CD8-positive, alpha-beta memory T cell (primary cell): ENCODE measurements around the gene DAB2IP. TPM values are rescaled to one million over a fixed set of nuclear protein-coding genes. Genes with fewer than 3 reads are reported as not detected.

ENCODE experiments used
- CTCF ChIA-PET: fragments of 350-600 bp; sonication (Branson Sonifier 250); formaldehyde crosslinking; loops from one replicate; lab custom pipeline; 2021; ENCODE audit warnings: antibody characterized with exemption; lab: Charles Lee
- POLR2A ChIA-PET: fragments of 350-600 bp; sonication (Branson Sonifier 250); formaldehyde crosslinking; loops from one replicate; lab custom pipeline; 2021; ENCODE audit warnings: antibody characterized with exemption; lab: Charles Lee
- DNase-seq, 5 donors: peaks; one replicate each; pipeline versions ENCODE4 v3.0.0 to v3.0.0-alpha.2; 2020 to 2022; ENCODE audit warnings: mixed read lengths in 1 of 5
- H3K27ac ChIP-seq: one replicate; pipeline ENCODE4 v1.7.0; 2013; ENCODE audit warnings: low read depth, mild to moderate bottlenecking, low read length, moderate library complexity
- H3K27me3 ChIP-seq: 2 replicates; pipeline ENCODE4 v1.7.0; 2013; ENCODE audit warnings: low read length, mild to moderate bottlenecking; ENCODE audit not compliant: insufficient read depth, poor library complexity, severe bottlenecking
- H3K36me3 ChIP-seq: 2 replicates; pipeline ENCODE4 v1.7.0; 2013; ENCODE audit warnings: mild to moderate bottlenecking, low read length, moderate library complexity; ENCODE audit not compliant: insufficient read depth
- H3K4me1 ChIP-seq: 2 replicates; pipeline ENCODE4 v1.7.0; 2013; ENCODE audit warnings: mild to moderate bottlenecking, low read length, moderate library complexity; ENCODE audit not compliant: insufficient read depth
- H3K4me3 ChIP-seq: 2 replicates; pipeline ENCODE4 v1.7.0; 2013; ENCODE audit warnings: mild to moderate bottlenecking, low read length
- H3K9me3 ChIP-seq: 2 replicates; pipeline ENCODE4 v1.7.0; 2013; ENCODE audit warnings: mild to moderate bottlenecking, low read length
- H3K27ac Mint-ChIP-seq, 8 donors: one replicate each; pipeline ENCODE4 v1.8.0; 2020 to 2021; ENCODE audit warnings: mixed read lengths in 8 of 8, mild to moderate bottlenecking in 6 of 8, inconsistent platforms in 3 of 8, moderate library complexity in 3 of 8
- H3K27me3 Mint-ChIP-seq, 2 donors: one replicate each; pipeline ENCODE4 v1.8.0; 2020 to 2021; ENCODE audit warnings: mixed read lengths in 2 of 2, mild to moderate bottlenecking in 1 of 2, moderate library complexity in 1 of 2
- H3K36me3 Mint-ChIP-seq, 3 donors: one replicate each; pipeline ENCODE4 v1.8.0; 2020 to 2021; ENCODE audit warnings: mixed read lengths in 3 of 3, inconsistent platforms in 1 of 3, mild to moderate bottlenecking in 1 of 3
- H3K4me1 Mint-ChIP-seq, 3 donors: one replicate each; pipeline ENCODE4 v1.8.0; 2020 to 2021; ENCODE audit warnings: mixed read lengths in 3 of 3, inconsistent platforms in 1 of 3, mild to moderate bottlenecking in 1 of 3
- H3K4me3 Mint-ChIP-seq, 7 donors: one replicate each; pipeline ENCODE4 v1.8.0; 2020 to 2021; ENCODE audit warnings: mixed read lengths in 7 of 7, mild to moderate bottlenecking in 6 of 7, moderate library complexity in 4 of 7, inconsistent platforms in 2 of 7
- H3K9me3 Mint-ChIP-seq, 5 donors: one replicate each; pipeline ENCODE4 v1.8.0; 2020 to 2022; ENCODE audit warnings: mixed read lengths in 5 of 5, mild to moderate bottlenecking in 3 of 5, moderate library complexity in 2 of 5, inconsistent platforms in 1 of 5
- polyA plus RNA-seq: library from polyadenylated mRNA; unstranded; fragments of 300-500 nt; fragmentation: Illumina TruSeq; gene quantifications from one replicate; pipeline ENCODE4 v1.2.3, GENCODE V29; 2021
- total RNA-seq, 2 experiments: library from RNA; stranded (reverse); gene quantifications; one replicate each; pipeline ENCODE4 v1.2.3, GENCODE V29; 2021

DAB2IP gene
- total and polyA plus RNA-seq, 3 experiments from 2014 or later: 0.15 to 0.41 (median 0.27) TPM

- no peak overlapping the region for H3K4me3 Mint-ChIP-seq
- POLR2A ChIA-PET: no interaction called here
- no peak overlapping the region for H3K4me3 ChIP-seq
- peaks cover 5% of the 10 kb centered on the region for H3K4me1 ChIP-seq
- no peak overlapping the region for H3K27ac ChIP-seq
- H3K9me3 ChIP-seq: no peaks in the 10 kb centered on the region
- H3K36me3 Mint-ChIP-seq: no peaks in the 10 kb centered on the region
- CTCF ChIA-PET: no interaction called here
- no peak overlapping the region for H3K27ac Mint-ChIP-seq
- H3K4me1 Mint-ChIP-seq: peaks cover 14% of the 10 kb centered on the region in 3 donors
- no peaks in the 10 kb centered on the region for H3K36me3 ChIP-seq
- DNase-seq: no peak
- H3K9me3 Mint-ChIP-seq: no peaks in the 10 kb centered on the region
- H3K27me3 ChIP-seq: no peaks in the 10 kb centered on the region
- no peaks in the 10 kb centered on the region for H3K27me3 Mint-ChIP-seq
These were observed 59.8 kb downstream of the DAB2IP start for GRCh38 chr9:121711281-121711680.

DNA sequence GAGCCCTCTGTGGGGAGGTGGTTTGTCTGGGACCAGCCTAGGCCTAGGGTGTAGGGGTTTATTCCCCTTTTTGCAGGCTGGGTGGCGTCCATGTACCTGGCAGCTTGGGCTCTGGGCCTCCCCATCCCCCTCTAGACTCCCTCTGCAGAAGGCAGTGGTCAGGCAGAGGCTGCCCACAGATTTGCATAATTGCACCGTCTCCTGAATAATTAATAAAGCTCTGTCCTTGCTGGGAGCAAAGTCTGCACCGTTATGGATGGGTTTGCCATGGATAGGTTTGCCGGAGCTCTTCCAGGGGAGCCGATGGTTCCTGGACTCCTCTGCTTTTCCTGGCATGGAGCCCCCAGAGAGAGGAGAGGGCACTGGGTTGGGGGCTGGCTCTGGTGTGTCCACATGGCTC is 60.4 kb downstream of the DAB2IP start:
- Mint-ChIP-seq H3K36me3 (no peaks in the 10 kb centered on the region), H3K27ac (no peak overlapping the region), H3K4me3 (no peak overlapping the region), H3K27me3 (no peaks in the 10 kb centered on the region), H3K4me1 (peaks cover 14% of the 10 kb centered on the region in 3 donors), H3K9me3 (no peaks in the 10 kb centered on the region)
- ChIA-PET CTCF (no interaction called here), POLR2A (no interaction called here)
- no peaks in the 10 kb centered on the region for H3K36me3 ChIP-seq
- no peak overlapping the region for H3K4me3 ChIP-seq
- no peaks in the 10 kb centered on the region for H3K27me3 ChIP-seq
- no peaks in the 10 kb centered on the region for H3K9me3 ChIP-seq
- no peak overlapping the region for H3K27ac ChIP-seq
- DNase-seq: no peak
- H3K4me1 ChIP-seq: peaks cover 5% of the 10 kb centered on the region

DNA sequence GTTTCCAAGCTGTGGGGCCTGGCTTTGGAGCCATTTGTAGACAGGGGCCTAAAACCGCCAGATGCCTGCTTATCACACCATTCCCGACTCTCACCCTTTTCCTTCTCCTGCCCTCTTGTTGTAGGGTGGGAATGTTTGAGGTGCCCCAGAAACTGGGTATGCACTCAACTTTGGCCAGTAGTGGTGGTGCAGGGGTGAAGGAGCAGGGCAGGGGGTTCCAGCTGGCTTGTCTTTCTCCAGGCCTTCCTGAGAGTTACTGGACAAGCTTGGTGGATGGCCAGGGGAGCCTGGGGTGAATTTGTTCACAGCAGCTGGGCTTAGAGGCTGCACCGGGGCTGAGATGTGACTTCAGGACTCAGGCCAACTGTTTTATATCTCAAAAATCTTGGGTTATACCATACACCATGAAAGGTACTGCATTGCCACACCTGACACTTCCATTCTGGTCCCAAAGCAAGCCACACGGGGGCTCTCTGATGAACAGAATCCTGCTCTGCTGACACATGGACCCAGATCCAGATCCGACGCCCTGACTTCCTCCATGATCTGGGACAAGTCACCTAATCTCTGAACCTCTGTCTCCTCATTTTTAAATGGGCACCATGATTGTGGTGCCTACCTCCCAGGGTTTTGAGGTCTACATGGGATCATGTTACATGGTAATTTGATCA is 62.1 kb downstream of the DAB2IP start:
- ChIA-PET POLR2A (no interaction called here), CTCF (no interaction called here)
- H3K4me1 ChIP-seq: peaks cover under 1% of the 10 kb centered on the region
- H3K4me3 Mint-ChIP-seq: no peak overlapping the region
- no peak for DNase-seq
- H3K27me3 ChIP-seq: no peaks in the 10 kb centered on the region
- no peaks in the 10 kb centered on the region for H3K9me3 Mint-ChIP-seq
- H3K36me3 ChIP-seq: no peaks in the 10 kb centered on the region
- H3K27me3 Mint-ChIP-seq: no peaks in the 10 kb centered on the region
- H3K9me3 ChIP-seq: no peaks in the 10 kb centered on the region
- no peak overlapping the region for H3K27ac Mint-ChIP-seq
- no peak overlapping the region for H3K4me3 ChIP-seq
- peaks cover under 1 to 2% (median under 1%) of the 10 kb centered on the region in 3 donors for H3K4me1 Mint-ChIP-seq
- no peak overlapping the region for H3K27ac ChIP-seq
- no peaks in the 10 kb centered on the region for H3K36me3 Mint-ChIP-seq

GRCh38 chr9:121714075-121714705 is 62.8 kb downstream of the DAB2IP start:
- Histone ChIP-seq H3K27ac (no peak overlapping the region), H3K36me3 (no peaks in the 10 kb centered on the region), H3K27me3 (no peaks in the 10 kb centered on the region), H3K4me1 (no peaks in the 10 kb centered on the region), H3K4me3 (no peak overlapping the region), H3K9me3 (no peaks in the 10 kb centered on the region)
- peak overlapping the region in 1 of 8 donors; percentile 29 for H3K27ac Mint-ChIP-seq
- H3K4me1 Mint-ChIP-seq: no peaks in the 10 kb centered on the region
- H3K36me3 Mint-ChIP-seq: no peaks in the 10 kb centered on the region
- peaks cover 0 to 2% of the 10 kb centered on the region in 2 donors for H3K27me3 Mint-ChIP-seq
- CTCF ChIA-PET: no interaction called here
- H3K9me3 Mint-ChIP-seq: no peaks in the 10 kb centered on the region
- POLR2A ChIA-PET: no interaction called here
- no peak overlapping the region for H3K4me3 Mint-ChIP-seq
- DNase-seq: no peak

DNA sequence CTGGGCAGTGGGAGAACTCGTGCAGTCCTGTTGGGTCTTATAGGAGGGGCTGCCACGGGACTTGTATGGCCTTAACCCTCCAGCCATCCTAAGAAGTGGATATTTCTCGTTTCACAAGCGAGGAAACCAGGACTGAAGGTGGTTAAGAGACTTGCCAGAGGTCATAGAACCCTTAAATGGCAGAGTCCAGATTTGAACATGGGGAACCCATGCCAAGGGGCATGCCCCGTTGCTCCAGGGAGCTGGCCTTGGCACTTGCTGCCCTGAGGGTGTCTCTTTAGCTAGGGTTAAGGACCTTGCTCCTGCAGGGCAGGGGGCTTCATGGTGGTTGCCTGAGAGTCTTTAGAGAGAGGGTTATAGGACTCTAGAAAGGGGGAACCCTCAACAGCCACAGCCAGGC is 63.4 kb downstream of the DAB2IP start:
- Histone ChIP-seq H3K36me3 (no peaks in the 10 kb centered on the region), H3K9me3 (no peaks in the 10 kb centered on the region), H3K27me3 (no peaks in the 10 kb centered on the region), H3K27ac (no peak overlapping the region), H3K4me1 (no peaks in the 10 kb centered on the region), H3K4me3 (no peak overlapping the region)
- no peak for DNase-seq
- Mint-ChIP-seq H3K9me3 (no peaks in the 10 kb centered on the region), H3K36me3 (no peaks in the 10 kb centered on the region), H3K27me3 (peaks cover 0 to 2% of the 10 kb centered on the region in 2 donors), H3K4me1 (no peaks in the 10 kb centered on the region), H3K27ac (peak overlapping the region in 1 of 8 donors; percentile 29), H3K4me3 (no peak overlapping the region)
- POLR2A ChIA-PET: no interaction called here
- CTCF ChIA-PET: no interaction called here

- no peak overlapping the region for H3K27ac Mint-ChIP-seq
- CTCF ChIA-PET: no interaction called here
- H3K4me1 Mint-ChIP-seq: no peaks in the 10 kb centered on the region
- H3K9me3 Mint-ChIP-seq: no peaks in the 10 kb centered on the region
- Histone ChIP-seq H3K27me3 (no peaks in the 10 kb centered on the region), H3K4me3 (no peak overlapping the region), H3K9me3 (no peaks in the 10 kb centered on the region), H3K4me1 (no peaks in the 10 kb centered on the region), H3K36me3 (no peaks in the 10 kb centered on the region), H3K27ac (no peak overlapping the region)
- no peak overlapping the region for H3K4me3 Mint-ChIP-seq
- DNase-seq: no peak
- peaks cover 0 to 2% of the 10 kb centered on the region in 2 donors for H3K27me3 Mint-ChIP-seq
- POLR2A ChIA-PET: no interaction called here
- H3K36me3 Mint-ChIP-seq: no peaks in the 10 kb centered on the region
These were observed 65.9 kb downstream of the DAB2IP start for GRCh38 chr9:121717141-121717991.

GRCh38 chr9:121718084-121718483 is 66.7 kb downstream of the DAB2IP start:
- ChIA-PET CTCF (no interaction called here), POLR2A (no interaction called here)
- no peak overlapping the region for H3K4me3 ChIP-seq
- no peaks in the 10 kb centered on the region for H3K4me1 Mint-ChIP-seq
- no peaks in the 10 kb centered on the region for H3K9me3 Mint-ChIP-seq
- H3K27ac Mint-ChIP-seq: peak overlapping the region in 1 of 8 donors; percentile 66
- H3K9me3 ChIP-seq: no peaks in the 10 kb centered on the region
- no peak overlapping the region for H3K4me3 Mint-ChIP-seq
- peaks cover 0 to 2% of the 10 kb centered on the region in 2 donors for H3K27me3 Mint-ChIP-seq
- H3K27me3 ChIP-seq: no peaks in the 10 kb centered on the region
- no peaks in the 10 kb centered on the region for H3K4me1 ChIP-seq
- H3K27ac ChIP-seq: no peak overlapping the region
- no peaks in the 10 kb centered on the region for H3K36me3 ChIP-seq
- no peak for DNase-seq
- no peaks in the 10 kb centered on the region for H3K36me3 Mint-ChIP-seq

- CTCF ChIA-PET: no interaction called here
- H3K4me3 ChIP-seq: no peak overlapping the region
- peak overlapping the region in 1 of 8 donors; percentile 10 for H3K27ac Mint-ChIP-seq
These were observed 67.1 kb downstream of the DAB2IP start for GRCh38 chr9:121718501-121718900.

More at GRCh38 chr9:121718501-121718900, 67.1 kb downstream of the DAB2IP start:
- POLR2A ChIA-PET: no interaction called here
- H3K9me3 ChIP-seq: no peaks in the 10 kb centered on the region
- H3K36me3 ChIP-seq: no peaks in the 10 kb centered on the region
- H3K27ac ChIP-seq: no peak overlapping the region
- Mint-ChIP-seq H3K9me3 (no peaks in the 10 kb centered on the region), H3K4me1 (no peaks in the 10 kb centered on the region), H3K4me3 (no peak overlapping the region), H3K27me3 (peaks cover 0 to 2% of the 10 kb centered on the region in 2 donors), H3K36me3 (no peaks in the 10 kb centered on the region)
- no peaks in the 10 kb centered on the region for H3K4me1 ChIP-seq
- DNase-seq: no peak
- H3K27me3 ChIP-seq: no peaks in the 10 kb centered on the region
